ENCODE measurements around the gene GALNTL6.

The GALNTL6 gene

GRCh38 chr4:172127168-172127567 is 314.0 kb downstream of the GALNTL6 start:
- DNase-seq, result no peak

GRCh38 chr4:172129593-172129992 is 316.4 kb downstream of the GALNTL6 start:
- DNase-seq, result no peak

GRCh38 chr4:172134521-172134920 is 321.3 kb downstream of the GALNTL6 start:
- DNase-seq, result no peak

GRCh38 chr4:172141025-172141424 is 327.8 kb downstream of the GALNTL6 start:
- no peak for DNase-seq

GRCh38 chr4:172142281-172142741 is 329.1 kb downstream of the GALNTL6 start:
- DNase-seq, result no peak

- no peak for DNase-seq
Observed at GRCh38 chr4:172143605-172144314, 330.6 kb downstream of the GALNTL6 start.

- no peak for DNase-seq
Observed at GRCh38 chr4:172147687-172148086, 334.5 kb downstream of the GALNTL6 start.

GRCh38 chr4:172149329-172149728 is 336.1 kb downstream of the GALNTL6 start:
- DNase-seq, result no peak

- no peak for DNase-seq
Observed at GRCh38 chr4:172152284-172152683, 339.1 kb downstream of the GALNTL6 start.

GRCh38 chr4:172153719-172154118 is 340.5 kb downstream of the GALNTL6 start:
- no peak for DNase-seq

- no peak for DNase-seq
Observed at GRCh38 chr4:172155838-172156345, 342.7 kb downstream of the GALNTL6 start.

GRCh38 chr4:172157946-172158345 is 344.7 kb downstream of the GALNTL6 start:
- no peak for DNase-seq

- no peak for DNase-seq
Observed at GRCh38 chr4:172163215-172163614, 350.0 kb downstream of the GALNTL6 start.

- no peak for DNase-seq
Observed at GRCh38 chr4:172168888-172169287, 355.7 kb downstream of the GALNTL6 start.

GRCh38 chr4:172169871-172170270 is 356.7 kb downstream of the GALNTL6 start:
- DNase-seq, result no peak

- DNase-seq, result no peak
Observed at GRCh38 chr4:172173206-172173605, 360.0 kb downstream of the GALNTL6 start.

GRCh38 chr4:172177382-172177781 is 364.2 kb downstream of the GALNTL6 start:
- DNase-seq, result no peak

GRCh38 chr4:172188248-172188988 is 375.2 kb downstream of the GALNTL6 start:
- DNase-seq, result no peak

GRCh38 chr4:172202480-172203076 is 389.4 kb downstream of the GALNTL6 start:
- no peak for DNase-seq

GRCh38 chr4:172207258-172207657 is 394.1 kb downstream of the GALNTL6 start:
- DNase-seq, result no peak

GRCh38 chr4:172207886-172208285 is 394.7 kb downstream of the GALNTL6 start:
- DNase-seq, result no peak

- no peak for DNase-seq
Observed at GRCh38 chr4:172220679-172221078, 407.5 kb downstream of the GALNTL6 start.

- DNase-seq, result no peak
Observed at GRCh38 chr4:172225457-172225856, 412.3 kb downstream of the GALNTL6 start.

- DNase-seq, result no peak
Observed at GRCh38 chr4:172232966-172233365, 419.8 kb downstream of the GALNTL6 start.
